ENCODE data around the gene HIPK2.

Gene HIPK2

GRCh38 chr7:139576179-139576973 is 201.4 kb downstream of the HIPK2 start:
- TF ChIP-seq GATA3 (IDR thresholded peaks at IDR 0.05; ENCODE audit: low read depth, low read length) (no peak), GATA2 (IDR thresholded peaks at IDR 0.05; ENCODE audit: low read depth, low read length) (no peak)

- TF ChIP-seq GATA2 (IDR thresholded peaks at IDR 0.05; ENCODE audit: low read depth, low read length) = no peak
- no peak for TF ChIP-seq GATA3 (IDR thresholded peaks at IDR 0.05; ENCODE audit: low read depth, low read length)
These were observed 202.5 kb downstream of the HIPK2 start for GRCh38 chr7:139575338-139575680.

GRCh38 chr7:139574618-139575337 is 203.0 kb downstream of the HIPK2 start:
- no peak for TF ChIP-seq GATA3 (IDR thresholded peaks at IDR 0.05; ENCODE audit: low read depth, low read length)

- TF ChIP-seq GATA3 (IDR thresholded peaks at IDR 0.05; ENCODE audit: low read depth, low read length) (no peak), GATA2 (IDR thresholded peaks at IDR 0.05; ENCODE audit: low read depth, low read length) (no peak)
These were observed 203.9 kb downstream of the HIPK2 start for GRCh38 chr7:139573871-139574270.

GRCh38 chr7:139572704-139573385 is 205.0 kb downstream of the HIPK2 start:
- TF ChIP-seq GATA3 (IDR thresholded peaks at IDR 0.05; ENCODE audit: low read depth, low read length) (no peak), GATA2 (IDR thresholded peaks at IDR 0.05; ENCODE audit: low read depth, low read length) (no peak)

GRCh38 chr7:139572071-139572470 is 205.7 kb downstream of the HIPK2 start:
- no peak for TF ChIP-seq GATA2 (IDR thresholded peaks at IDR 0.05; ENCODE audit: low read depth, low read length)
- TF ChIP-seq GATA3 (IDR thresholded peaks at IDR 0.05; ENCODE audit: low read depth, low read length) = no peak

- TF ChIP-seq GATA3 (IDR thresholded peaks at IDR 0.05; ENCODE audit: low read depth, low read length) (no peak), GATA2 (IDR thresholded peaks at IDR 0.05; ENCODE audit: low read depth, low read length) (no peak)
These were observed 206.1 kb downstream of the HIPK2 start for GRCh38 chr7:139571651-139572050.

GRCh38 chr7:139571190-139571589 is 206.6 kb downstream of the HIPK2 start:
- TF ChIP-seq GATA2 (IDR thresholded peaks at IDR 0.05; ENCODE audit: low read depth, low read length) (no peak), GATA3 (IDR thresholded peaks at IDR 0.05; ENCODE audit: low read depth, low read length) (no peak)

- TF ChIP-seq GATA2 (IDR thresholded peaks at IDR 0.05; ENCODE audit: low read depth, low read length) (no peak), GATA3 (IDR thresholded peaks at IDR 0.05; ENCODE audit: low read depth, low read length) (no peak)
These were observed 207.2 kb downstream of the HIPK2 start for GRCh38 chr7:139570626-139571025.

GRCh38 chr7:139570119-139570518 is 207.7 kb downstream of the HIPK2 start:
- no peak for TF ChIP-seq GATA2 (IDR thresholded peaks at IDR 0.05; ENCODE audit: low read depth, low read length)
- TF ChIP-seq GATA3 (IDR thresholded peaks at IDR 0.05; ENCODE audit: low read depth, low read length) = no peak

- TF ChIP-seq GATA3 (IDR thresholded peaks at IDR 0.05; ENCODE audit: low read depth, low read length) = no peak
- no peak for TF ChIP-seq GATA2 (IDR thresholded peaks at IDR 0.05; ENCODE audit: low read depth, low read length)
These were observed 208.8 kb downstream of the HIPK2 start for GRCh38 chr7:139568813-139569490.

GRCh38 chr7:139568346-139568675 is 209.5 kb downstream of the HIPK2 start:
- TF ChIP-seq GATA2 (IDR thresholded peaks at IDR 0.05; ENCODE audit: low read depth, low read length) = no peak
- TF ChIP-seq GATA3 (IDR thresholded peaks at IDR 0.05; ENCODE audit: low read depth, low read length) = no peak

GRCh38 chr7:139567647-139568345 is 210.0 kb downstream of the HIPK2 start:
- TF ChIP-seq GATA2 (IDR thresholded peaks at IDR 0.05; ENCODE audit: low read depth, low read length) (no peak), GATA3 (IDR thresholded peaks at IDR 0.05; ENCODE audit: low read depth, low read length) (no peak)
